ENCODE results near the gene AOPEP. TPM values are rescaled to one million over a fixed set of nuclear protein-coding genes. Genes with fewer than 3 reads are reported as not detected.
A peak's percentile ranks its signal among the peaks of the same experiment; 100 is the strongest.

The AOPEP gene
- total RNA-seq, 1 donor = 20.7 TPM

- no peak for DNase-seq (ENCODE audit: low read depth in 2 of 3, low spot score in 2 of 3)
Measured at GRCh38 chr9:95084254-95084934, 357.9 kb downstream of the AOPEP start.

GRCh38 chr9:95085036-95085770 is 358.7 kb downstream of the AOPEP start:
- DNase-seq (ENCODE audit: low read depth in 2 of 3, low spot score in 2 of 3) = no peak

- DNase-seq (ENCODE audit: low read depth in 2 of 3, low spot score in 2 of 3) = no peak
Measured at GRCh38 chr9:95085861-95086563, 359.5 kb downstream of the AOPEP start.

- no peak for DNase-seq (ENCODE audit: low read depth in 2 of 3, low spot score in 2 of 3)
Measured at GRCh38 chr9:95086564-95086955, 360.1 kb downstream of the AOPEP start.

GRCh38 chr9:95087659-95088242 is 361.3 kb downstream of the AOPEP start:
- DNase-seq (ENCODE audit: low read depth in 2 of 3, low spot score in 2 of 3) = no peak

- DNase-seq (ENCODE audit: low read depth in 2 of 3, low spot score in 2 of 3) = no peak
Measured at GRCh38 chr9:95088421-95089161, 362.1 kb downstream of the AOPEP start.

GRCh38 chr9:95089257-95090022 is 362.9 kb downstream of the AOPEP start:
- DNase-seq (ENCODE audit: low read depth in 2 of 3, low spot score in 2 of 3) = no peak

GRCh38 chr9:95090023-95090791 is 363.7 kb downstream of the AOPEP start:
- no peak for DNase-seq (ENCODE audit: low read depth in 2 of 3, low spot score in 2 of 3)

- no peak for DNase-seq (ENCODE audit: low read depth in 2 of 3, low spot score in 2 of 3)
Measured at GRCh38 chr9:95090871-95091577, 364.5 kb downstream of the AOPEP start.

GRCh38 chr9:95091601-95092261 is 365.2 kb downstream of the AOPEP start:
- peak in 2 of 3 donors; percentile 33 to 66 for DNase-seq (ENCODE audit: low read depth in 2 of 3, low spot score in 2 of 3)

- peak in 2 of 3 donors; percentile 14 to 28 for DNase-seq (ENCODE audit: low read depth in 2 of 3, low spot score in 2 of 3)
Measured at GRCh38 chr9:95092262-95093072, 366.0 kb downstream of the AOPEP start.

- no peak for DNase-seq (ENCODE audit: low read depth in 2 of 3, low spot score in 2 of 3)
Measured at GRCh38 chr9:95093586-95093985, 367.1 kb downstream of the AOPEP start.

GRCh38 chr9:95094002-95094401 is 367.5 kb downstream of the AOPEP start:
- DNase-seq (ENCODE audit: low read depth in 2 of 3, low spot score in 2 of 3) = no peak

GRCh38 chr9:95095641-95096355 is 369.3 kb downstream of the AOPEP start:
- no peak for DNase-seq (ENCODE audit: low read depth in 2 of 3, low spot score in 2 of 3)

- DNase-seq (ENCODE audit: low read depth in 2 of 3, low spot score in 2 of 3) = no peak
Measured at GRCh38 chr9:95096381-95096780, 369.9 kb downstream of the AOPEP start.

- DNase-seq (ENCODE audit: low read depth in 2 of 3, low spot score in 2 of 3) = no peak
Measured at GRCh38 chr9:95096807-95097206, 370.3 kb downstream of the AOPEP start.

All from hematopoietic multipotent progenitor cell (in vitro differentiated cells).